Measurements from ENCODE around the gene TBC1D7.

TBC1D7 gene

DNA sequence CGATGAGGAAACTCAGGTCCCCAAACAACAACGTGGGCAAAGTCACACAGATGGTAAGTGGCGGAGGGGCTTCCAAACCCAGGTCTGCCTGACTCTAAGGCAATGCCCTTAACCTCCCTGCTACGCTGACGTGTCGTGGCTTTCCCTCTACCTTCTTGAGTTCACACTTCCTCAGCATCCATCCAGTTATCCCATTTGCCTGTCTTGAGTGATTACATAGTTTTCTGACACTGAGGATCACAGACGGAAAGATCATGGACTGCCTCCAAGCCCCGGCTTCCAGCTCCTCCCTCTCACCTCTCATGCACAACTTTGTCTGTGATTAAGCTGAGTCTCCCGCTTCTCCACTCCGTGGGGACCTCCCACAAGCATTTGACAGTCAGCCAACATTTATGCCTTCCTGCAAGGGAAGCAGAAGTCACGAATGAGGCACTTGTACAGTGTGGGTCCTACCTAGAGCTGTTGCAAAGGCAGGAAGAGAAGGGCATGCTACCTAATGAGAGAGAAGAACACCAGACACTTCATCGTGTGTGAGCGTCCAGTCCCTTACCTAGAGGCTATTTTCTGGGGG, 33.8 kb downstream of the TBC1D7 start:
- no peak for DNase-seq (ENCODE audit: low spot score)

DNA sequence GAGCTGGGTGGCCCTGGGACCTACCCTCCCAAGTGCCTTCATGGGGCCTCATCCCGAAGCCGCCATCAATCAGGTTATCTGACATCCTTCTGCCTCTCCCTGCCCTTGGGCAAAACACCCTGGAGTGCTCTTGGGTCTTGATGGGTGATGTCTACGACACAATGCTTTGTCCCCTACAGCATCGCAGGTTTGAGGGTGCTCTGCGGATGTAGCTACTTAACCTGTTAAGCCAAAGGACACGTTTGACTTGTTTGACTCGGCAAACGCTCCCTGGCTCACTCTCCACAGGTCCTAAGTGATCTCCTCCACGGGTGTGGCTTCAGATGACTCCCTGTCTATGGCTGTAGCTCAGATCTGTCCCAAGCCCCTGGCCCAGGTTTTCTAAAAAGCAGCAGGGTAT, 35.6 kb downstream of the TBC1D7 start:
- no peak for DNase-seq (ENCODE audit: low spot score)

DNA sequence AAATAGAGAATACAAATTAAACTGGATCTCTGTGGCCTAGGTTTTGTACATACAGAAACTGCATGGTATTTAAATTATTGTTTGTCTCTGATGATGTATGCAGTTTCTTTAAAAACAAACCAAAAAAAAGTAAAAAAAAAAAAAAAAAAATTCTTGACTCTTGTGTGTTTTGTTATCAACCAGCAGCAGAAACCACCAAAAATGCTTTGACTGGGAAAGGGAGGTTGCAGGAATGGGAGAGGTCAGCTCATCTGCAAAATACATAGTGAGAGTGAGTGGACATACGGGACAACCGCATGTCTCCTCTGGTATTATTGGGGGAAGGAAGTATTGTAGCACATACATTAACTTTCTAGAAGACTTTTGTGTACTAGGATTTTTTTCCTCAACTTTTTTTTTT, 38.0 kb downstream of the TBC1D7 start:
- DNase-seq (ENCODE audit: low spot score): no peak

DNA sequence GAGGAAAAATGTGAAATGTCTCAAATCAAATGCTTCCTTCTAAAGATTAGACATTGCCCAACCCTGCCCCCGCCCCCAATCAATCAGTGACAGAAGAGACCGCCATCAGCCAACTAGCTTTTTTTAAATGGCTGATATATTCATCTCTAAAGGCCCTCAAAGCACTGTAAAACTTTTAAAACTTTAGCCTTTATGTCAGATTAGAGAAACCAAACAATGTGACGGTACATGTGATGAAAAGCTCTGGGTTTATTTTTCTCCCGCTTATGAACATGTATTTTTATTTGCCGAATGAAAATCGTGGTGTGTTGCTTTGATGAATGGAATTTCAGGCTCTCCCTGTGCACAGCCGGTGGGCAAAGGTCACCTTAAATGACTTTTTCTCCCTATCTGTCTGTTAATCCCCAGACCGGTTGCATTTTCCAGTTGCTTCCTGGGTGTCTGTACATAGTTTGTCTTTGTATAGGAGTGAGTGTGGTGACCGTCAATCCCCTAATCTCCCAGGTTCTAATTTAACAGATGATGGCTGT, 38.5 kb downstream of the TBC1D7 start:
- no peak for DNase-seq (ENCODE audit: low spot score)

DNA sequence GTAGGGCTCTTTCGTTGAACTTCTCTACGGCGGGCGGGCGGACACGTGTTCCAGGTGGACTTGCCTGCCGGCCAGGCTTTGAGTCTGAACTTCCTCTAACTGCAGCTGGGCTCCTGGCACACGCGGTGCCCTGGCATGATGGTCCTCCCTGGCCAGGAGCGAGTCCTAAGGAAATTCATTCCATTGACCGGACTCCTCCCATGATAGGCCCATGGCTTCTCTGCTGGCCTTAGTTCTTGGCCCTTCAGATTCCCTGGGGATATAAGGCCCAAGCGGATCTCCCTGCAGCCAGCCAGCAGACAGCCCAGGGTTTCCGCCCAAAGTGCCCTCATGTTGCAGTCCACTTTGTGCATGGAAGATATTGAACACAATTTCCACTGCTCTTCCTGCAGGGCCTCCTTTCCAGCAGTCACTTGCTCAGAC, 39.4 kb downstream of the TBC1D7 start:
- no peak for DNase-seq (ENCODE audit: low spot score)

DNA sequence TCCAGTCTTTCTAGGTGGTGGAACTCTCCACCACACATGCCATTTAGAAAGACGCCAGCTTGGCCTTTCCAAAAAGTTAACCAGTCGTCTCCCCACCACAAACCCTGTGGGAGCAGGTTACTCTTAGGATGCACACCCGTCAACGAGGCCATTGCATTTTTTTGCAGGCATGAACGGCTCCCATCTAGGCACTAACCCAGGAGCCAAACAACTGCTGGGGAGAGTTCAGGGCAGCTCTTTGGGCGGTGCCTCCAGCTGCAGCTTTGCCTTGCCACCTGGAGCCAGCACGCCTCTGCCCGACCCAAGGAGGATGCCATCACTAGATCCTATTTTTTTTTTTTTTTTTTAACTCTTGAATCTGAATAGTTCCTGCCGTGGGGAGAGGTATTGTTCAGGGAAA, 39.9 kb downstream of the TBC1D7 start:
- DNase-seq (ENCODE audit: low spot score): no peak

DNA sequence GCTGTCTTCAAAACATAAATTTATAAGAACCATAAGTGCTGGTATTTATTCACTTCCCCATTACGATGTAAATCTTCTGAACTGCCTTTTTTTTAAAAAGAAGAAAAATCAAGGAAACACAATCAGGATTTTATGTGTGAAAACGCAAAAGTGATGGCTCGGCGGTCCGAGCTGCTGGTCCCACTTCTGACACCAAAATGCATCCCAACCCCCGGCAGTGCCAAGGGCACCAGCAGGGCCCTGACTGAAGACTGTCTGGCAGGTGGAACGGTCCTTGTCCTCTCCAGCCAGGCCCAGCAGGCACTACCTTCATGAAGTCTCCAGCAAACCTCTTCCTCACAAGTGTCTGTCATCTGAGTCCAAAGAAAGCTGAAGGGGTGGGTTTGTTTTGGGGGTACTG, 41.2 kb downstream of the TBC1D7 start:
- no peak for DNase-seq (ENCODE audit: low spot score)

DNA sequence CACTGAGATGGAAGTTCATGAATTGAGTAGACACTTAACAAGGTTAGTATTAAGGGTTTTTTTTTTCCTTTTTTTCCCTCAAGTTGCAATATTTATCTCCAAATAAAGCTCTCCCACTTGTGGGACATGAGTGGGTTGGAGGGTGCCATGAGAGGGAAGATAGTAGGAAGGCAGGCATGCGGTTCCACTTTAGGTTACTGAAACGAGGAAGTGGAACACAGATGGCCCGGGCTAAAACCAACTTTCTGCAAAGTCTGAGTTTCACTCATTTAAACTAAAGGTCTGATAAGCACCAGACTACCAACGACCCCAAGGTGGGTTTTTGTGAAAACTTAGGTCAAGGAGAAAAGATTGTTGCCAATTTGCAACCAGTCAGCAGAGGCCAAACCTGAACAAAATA, 42.2 kb downstream of the TBC1D7 start:
- DNase-seq (ENCODE audit: low spot score): no peak

DNA sequence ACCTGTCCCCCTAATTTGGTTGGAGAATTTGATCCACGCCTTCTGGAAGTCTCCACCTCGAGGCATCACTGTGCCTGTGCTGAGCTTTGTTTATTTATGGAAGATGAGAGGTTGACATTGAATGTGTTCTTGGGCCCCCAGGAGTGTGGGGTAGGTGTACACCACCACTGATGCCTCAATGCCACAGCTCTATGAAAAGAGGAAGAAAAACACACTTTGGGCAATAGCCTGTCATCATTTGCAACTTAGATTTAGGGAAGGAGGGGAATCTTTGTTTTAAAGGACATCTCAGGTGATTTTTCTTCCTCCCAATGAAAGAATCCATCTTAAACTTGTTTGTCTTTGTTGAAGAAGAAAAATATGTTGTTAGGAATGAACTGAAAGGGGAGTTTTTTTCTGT, 42.6 kb downstream of the TBC1D7 start:
- no peak for DNase-seq (ENCODE audit: low spot score)

DNA sequence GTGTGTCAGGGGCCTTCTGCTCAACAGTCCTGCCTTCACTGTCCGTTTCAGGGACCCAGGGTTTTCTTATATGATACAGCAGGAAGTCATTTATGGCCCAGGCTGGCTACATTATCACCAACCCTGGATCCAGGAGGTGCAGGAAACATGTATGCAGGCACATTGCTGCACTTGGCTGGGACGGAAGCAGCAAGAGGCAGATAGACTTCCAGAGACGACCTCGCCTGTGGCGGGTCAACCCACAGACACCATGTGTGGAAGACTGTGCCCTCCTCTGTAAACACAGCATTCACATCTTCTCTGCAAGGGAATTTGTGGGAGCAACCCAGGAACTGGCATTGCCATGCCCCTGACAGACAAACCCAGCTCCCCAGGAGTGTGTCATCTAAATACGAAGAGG, 43.7 kb downstream of the TBC1D7 start:
- no peak for DNase-seq (ENCODE audit: low spot score)

DNA sequence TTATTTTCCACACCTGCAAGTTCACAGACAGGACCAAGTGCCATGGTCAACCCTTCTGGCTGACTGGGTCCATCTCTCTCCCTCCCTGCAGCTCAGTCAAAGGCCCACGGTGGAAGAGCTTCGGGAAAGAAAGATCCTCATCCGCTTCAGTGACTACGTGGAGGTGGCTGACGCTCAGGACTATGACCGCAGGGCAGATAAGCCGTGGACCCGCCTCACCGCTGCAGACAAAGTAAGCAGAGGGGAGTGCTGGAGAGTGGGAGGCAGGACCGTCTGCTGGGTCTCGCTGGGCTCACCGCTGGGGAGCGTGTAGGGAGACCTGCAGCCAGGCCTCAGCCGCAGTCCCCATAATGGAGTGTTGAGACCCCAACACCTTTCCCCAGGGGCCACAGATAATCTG, 45.0 kb downstream of the TBC1D7 start:
- no peak for DNase-seq (ENCODE audit: low spot score)

DNA sequence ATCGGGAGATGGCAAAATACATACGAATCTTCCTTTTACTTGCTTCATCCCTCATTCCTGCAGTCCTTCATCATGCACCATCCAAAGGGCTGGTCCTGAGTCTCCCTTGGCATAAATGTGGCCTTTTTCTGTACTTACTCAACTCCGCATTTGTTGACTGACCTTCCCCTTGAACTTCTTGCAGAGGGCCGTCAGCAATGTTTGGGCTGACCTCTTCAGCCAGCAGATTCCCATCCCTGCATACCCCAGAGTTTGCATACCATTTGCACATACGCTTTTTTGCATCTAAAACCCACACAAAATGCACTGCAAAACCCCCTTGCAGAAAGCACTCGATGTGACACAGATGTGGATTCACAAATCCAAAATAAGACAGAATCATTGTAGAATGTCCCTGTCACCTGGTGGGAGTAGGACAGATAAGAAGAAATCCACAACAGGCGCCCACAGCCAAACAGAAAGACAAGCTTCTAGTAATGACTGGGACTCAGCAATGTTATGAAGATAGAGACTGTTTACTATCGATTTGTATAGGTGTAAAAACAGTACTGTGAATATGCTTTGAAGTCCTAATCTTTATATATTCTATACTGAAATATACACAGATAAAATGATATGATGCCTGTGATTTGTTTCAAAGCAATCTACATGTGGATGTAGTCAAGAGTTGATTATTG, 45.8 kb downstream of the TBC1D7 start:
- DNase-seq (ENCODE audit: low spot score): no peak

DNA sequence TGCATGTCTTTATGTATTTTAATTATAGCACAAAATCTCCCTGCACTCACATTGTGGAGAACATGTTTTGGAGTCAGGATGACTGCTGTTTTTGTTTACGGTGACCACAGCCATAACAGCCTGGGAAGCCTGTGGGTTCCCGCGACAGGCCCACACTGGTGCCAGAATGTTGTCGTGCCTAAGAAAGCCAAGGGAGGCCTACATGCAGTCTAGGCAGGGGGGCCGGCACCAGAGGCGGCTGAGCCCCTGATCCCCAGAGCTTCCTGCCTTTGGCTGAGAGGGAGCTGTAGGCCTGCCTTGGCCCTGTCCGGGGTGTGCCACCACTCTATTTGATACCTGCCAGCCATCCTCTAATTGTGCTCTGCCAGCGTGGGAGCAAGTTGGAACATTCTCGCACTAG, 46.7 kb downstream of the TBC1D7 start:
- no peak for DNase-seq (ENCODE audit: low spot score)

DNA sequence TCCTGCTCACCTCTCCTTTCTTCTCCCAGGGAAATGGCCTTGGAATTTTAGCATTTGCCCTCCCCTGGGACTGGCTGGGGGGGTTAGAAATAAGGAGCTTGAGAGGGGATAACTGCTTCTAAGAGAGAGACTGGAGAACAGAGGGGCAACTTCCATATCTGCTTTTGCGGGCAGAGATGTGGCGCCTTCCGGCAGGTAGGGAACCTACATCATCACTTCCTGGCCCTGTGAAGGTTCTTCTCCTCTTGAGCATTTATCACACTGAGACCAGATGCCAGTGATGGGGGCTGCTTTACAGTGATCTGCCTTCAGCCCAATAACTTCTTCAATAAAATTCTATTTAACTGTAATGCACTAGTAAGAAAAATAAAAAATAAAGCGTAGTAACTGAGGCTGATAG, 48.1 kb downstream of the TBC1D7 start:
- no peak for DNase-seq (ENCODE audit: low spot score)

DNA sequence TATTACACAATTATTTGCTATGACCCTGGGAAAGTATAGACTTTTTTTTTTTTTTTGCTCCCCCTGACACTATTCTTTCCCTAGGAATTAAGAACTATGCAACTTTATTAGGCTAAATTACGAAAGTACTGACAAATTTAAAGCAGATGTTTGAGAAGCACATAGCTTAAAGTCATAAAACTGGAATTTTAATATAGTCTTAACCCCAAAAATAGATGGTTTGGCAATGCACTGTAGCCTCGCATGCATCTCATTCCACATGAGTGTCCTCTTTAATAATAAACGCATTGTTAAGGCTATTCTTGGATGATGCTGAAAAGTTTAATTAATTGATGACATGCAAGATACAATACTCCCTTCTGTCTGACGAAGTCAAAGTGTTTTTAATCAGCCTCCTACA, 49.3 kb downstream of the TBC1D7 start:
- DNase-seq (ENCODE audit: low spot score): no peak

DNA sequence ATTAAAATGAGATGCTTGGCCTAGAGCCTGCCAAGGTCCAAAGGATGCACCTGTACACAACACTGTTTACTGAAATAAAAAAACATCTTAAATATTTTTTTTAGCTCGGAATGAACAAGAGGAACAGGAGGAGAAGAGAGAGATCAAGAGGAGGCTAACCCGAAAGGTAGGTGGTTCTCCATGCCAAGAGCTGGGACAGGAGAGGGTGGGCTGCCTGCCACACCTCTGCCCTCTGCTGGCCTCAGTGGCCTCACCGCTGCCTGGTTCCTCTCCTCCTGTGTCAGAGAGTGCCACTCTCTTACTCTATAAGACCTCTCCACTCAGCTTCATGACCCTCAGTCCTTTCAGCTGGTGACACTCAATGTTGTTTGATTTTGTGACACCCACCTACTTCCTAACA, 50.2 kb downstream of the TBC1D7 start:
- DNase-seq (ENCODE audit: low spot score): no peak

DNA sequence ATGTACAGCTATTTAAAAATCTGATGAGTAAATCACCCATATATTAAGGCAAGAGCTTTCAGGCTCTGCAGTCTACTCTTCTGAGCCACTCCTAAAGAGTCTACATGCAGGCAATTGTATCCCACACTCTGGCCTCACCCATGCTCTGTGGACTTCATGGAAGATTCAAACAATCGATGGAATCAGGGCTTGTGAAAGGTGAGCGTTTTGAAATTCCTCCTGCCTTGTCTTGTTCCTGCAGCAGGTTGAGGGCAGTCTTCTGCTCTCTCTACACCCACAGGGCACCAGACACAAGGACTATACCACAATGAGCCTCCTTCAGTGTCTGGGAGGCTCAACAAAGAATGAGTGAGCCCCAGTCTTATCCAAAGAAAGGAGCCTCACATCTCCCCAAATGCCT, 51.1 kb downstream of the TBC1D7 start:
- DNase-seq (ENCODE audit: low spot score): no peak

DNA sequence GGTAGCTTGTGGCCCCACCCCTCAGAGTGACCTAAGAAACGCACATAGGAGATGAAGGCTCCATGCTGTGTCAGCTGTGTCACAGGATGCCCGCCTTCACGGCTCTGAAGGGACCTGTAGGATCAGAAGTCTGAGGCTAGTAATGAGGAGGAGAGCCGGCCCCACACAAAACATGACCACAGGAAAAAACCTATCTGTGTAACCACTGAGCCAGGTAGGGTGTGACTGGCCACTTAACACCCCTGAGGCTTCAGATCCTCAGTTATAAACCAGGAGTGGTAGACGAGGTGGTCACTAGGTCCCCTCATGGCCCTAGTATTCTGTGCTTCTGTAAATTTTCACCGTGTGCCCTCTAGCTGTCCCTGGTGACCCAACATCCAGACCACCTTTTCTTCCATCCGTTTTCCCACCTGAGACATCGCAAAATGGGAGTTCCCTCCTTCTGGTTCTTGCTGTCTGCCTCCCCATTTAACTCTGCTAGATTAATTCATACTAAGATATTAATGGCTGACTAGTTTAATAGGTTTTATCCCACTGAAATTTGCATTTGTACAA, 52.8 kb downstream of the TBC1D7 start:
- DNase-seq (ENCODE audit: low spot score): no peak

DNA sequence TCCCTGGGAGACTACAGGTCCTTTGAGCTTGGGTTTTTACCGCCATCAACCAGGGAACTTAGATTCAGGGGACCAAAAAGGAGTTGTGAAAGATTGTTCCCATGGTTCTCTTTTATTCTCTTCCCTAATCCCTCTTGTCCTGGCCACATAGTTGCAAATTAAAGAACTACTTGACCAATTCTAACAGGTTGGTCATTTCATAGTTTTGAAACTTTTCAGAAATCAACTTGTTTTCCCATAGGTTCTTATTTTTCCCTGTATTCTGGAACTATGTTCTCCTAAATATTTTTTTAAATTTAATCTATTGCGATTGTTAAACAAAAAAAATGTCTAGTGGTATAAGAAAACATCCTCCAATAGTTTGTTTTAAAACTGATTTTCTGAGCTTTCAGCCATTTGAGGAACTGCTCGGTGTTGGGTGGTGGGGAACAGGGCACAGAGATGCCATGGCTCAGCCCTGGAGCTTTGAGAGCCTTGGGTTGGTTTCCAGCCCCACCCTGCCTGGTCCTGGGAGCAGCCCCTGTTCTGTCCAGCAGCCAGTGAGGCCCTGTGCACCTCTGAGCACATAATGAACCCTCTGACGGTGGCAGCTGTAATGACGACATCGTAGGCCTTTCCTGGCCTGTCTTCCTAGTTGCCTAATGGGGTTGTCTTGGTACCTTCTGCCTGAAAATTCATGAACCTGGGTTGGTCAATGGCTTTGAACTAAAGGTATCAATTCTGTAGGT, 53.5 kb downstream of the TBC1D7 start:
- DNase-seq (ENCODE audit: low spot score): no peak

DNA sequence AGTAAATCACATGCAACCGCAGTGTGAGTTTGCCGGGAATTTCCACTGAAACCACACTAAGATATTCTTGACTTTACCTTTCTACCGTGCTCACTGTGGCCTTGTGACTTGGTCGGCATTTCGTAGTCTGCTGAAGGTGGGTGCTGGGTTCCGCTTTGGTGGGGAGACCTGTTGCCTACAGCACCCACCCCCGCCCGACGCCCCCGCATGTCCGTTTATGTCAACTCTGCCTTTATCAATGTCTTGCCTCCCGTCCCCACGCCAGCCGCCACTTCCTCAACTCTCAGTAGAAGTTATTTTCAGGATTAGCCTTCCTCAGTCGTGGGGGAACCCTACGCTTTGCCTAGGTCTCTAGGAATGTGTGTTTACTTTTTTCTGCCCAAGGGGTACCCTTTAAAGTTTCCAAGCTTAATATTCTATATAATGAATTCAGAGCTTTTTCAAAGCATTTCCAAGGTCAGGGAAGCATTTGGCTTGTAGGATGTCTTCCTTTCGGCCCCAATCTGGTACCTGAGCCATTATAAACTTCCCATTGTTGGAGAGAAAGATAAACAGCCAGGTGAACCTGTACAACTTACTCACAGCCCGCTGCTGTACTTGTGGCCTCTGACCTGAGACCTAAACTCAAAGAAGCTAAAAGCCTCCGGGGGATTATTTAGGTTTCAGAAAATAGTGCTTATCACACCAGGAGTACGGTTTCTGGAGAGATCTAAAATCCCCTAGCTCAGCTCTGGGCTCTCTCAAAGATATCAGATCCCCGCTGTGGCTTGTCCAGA, 54.2 kb downstream of the TBC1D7 start:
- DNase-seq (ENCODE audit: low spot score): peak; percentile 33

DNA sequence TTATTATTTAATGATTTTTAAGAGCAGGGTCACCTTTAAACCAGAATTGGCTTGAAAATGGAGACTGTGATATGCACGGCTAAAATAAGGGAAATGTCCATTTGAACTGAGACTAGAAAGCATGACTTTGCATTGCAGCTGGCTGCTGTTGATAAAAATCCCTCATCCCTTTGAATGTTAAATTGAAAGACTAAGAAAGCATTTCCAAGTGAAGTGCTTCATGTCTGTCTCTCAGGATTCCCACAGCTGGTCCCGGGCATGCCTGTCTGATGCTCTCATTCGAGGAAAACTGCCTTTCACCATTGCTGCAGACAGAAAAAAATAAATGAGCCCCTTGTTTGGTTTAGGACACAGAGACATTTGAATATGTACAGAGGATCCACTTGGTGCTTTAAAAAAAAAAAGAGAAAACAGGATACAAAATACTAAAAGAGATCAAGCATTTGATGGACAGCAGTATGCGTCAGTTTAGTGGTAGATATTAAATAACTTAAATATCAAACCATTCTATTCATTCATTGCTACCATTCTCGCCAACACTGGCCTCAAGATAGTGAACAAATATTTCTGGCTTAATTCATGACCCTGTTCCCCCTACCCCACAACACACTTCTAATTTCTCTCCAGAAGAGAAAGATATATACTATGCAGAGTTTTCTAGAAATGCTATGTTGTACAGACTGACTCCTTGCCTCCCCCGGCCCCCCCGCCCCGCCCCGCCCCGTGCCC, 55.0 kb downstream of the TBC1D7 start:
- DNase-seq (ENCODE audit: low spot score): peak; percentile 45
